GM21515 (cell line): ENCODE results near the gene MTRF1L.
"Not testable (repeated sequence)": the region's sequence is repeated elsewhere in the genome, so short reads cannot be mapped to it uniquely, and the experiment has no call there.

Experiments
- ATAC-seq: cut with Tn5 transposase; IDR thresholded peaks from one replicate; pipeline ENCODE4 v1.9.1; 2021; ENCODE audit not compliant: unreplicated experiment

Gene MTRF1L

GRCh38 chr6:152973916-152974315, 28.6 kb downstream of the MTRF1L start:
- no peak for ATAC-seq

GRCh38 chr6:152969688-152970418, 32.7 kb downstream of the MTRF1L start:
- no peak for ATAC-seq

- ATAC-seq = not testable (repeated sequence)
Measured at GRCh38 chr6:152966168-152966894, 36.2 kb downstream of the MTRF1L start.

GRCh38 chr6:152959333-152959732, 43.2 kb downstream of the MTRF1L start:
- no peak for ATAC-seq

- ATAC-seq = no peak
Measured at GRCh38 chr6:152957796-152958195, 44.7 kb downstream of the MTRF1L start.

- no peak for ATAC-seq
Measured at GRCh38 chr6:152954443-152954842, 48.1 kb downstream of the MTRF1L start.

- no peak for ATAC-seq
Measured at GRCh38 chr6:152952866-152953509, 49.5 kb downstream of the MTRF1L start.

GRCh38 chr6:152952045-152952444, 50.5 kb downstream of the MTRF1L start:
- no peak for ATAC-seq

GRCh38 chr6:152950240-152950639, 52.3 kb downstream of the MTRF1L start:
- no peak for ATAC-seq

GRCh38 chr6:152948150-152948768, 54.2 kb downstream of the MTRF1L start:
- peak; percentile 82 for ATAC-seq

- no peak for ATAC-seq
Measured at GRCh38 chr6:152946995-152947394, 55.5 kb downstream of the MTRF1L start.

- ATAC-seq = no peak
Measured at GRCh38 chr6:152946484-152946883, 56.0 kb downstream of the MTRF1L start.

GRCh38 chr6:152943260-152943897, 59.1 kb downstream of the MTRF1L start:
- ATAC-seq = no peak

- ATAC-seq = no peak
Measured at GRCh38 chr6:152942319-152942869, 60.1 kb downstream of the MTRF1L start.

- no peak for ATAC-seq
Measured at GRCh38 chr6:152941746-152942145, 60.8 kb downstream of the MTRF1L start.
